SK-N-SH treated with all-trans-retinoic acid at 6 μM for 48 hours (cell line): Measurements from ENCODE around the gene TMEM53.

Experiments used
- ATAC-seq: fragments of 200-7000 bp; cut with Tn5 transposase; 3 replicates; pipeline ENCODE4 v1.9.1; 2020; ENCODE audit warnings: mild to moderate bottlenecking, moderate library complexity
- ARNTL ChIP-seq: fragments of 450-650 bp; formaldehyde crosslinking; IDR thresholded peaks from 2 replicates; pipeline ENCODE4 v1.5.0; 2020; ENCODE audit warnings: low read depth, mild to moderate bottlenecking, moderate library complexity, borderline replicate concordance
- CREB5 ChIP-seq: fragments of 250-450 bp; sonication (Bioruptor Pico); IDR thresholded peaks from 2 replicates; pipeline ENCODE4 v1.5.1; 2020; ENCODE audit warnings: low read depth, mild to moderate bottlenecking, moderate library complexity
- CSDC2 ChIP-seq: fragments of 250-450 bp; sonication (Bioruptor Pico); IDR thresholded peaks from 2 replicates; pipeline ENCODE4 v1.5.0; 2020; ENCODE audit warnings: mild to moderate bottlenecking, moderate library complexity
- CSRNP3 ChIP-seq: fragments of 250-450 bp; sonication (Bioruptor Pico); IDR thresholded peaks from 2 replicates; pipeline ENCODE4 v1.5.1; 2021; ENCODE audit warnings: mild to moderate bottlenecking, moderate library complexity
- ESRRG ChIP-seq: fragments of 250-450 bp; sonication (Bioruptor Pico); IDR thresholded peaks from 2 replicates; pipeline ENCODE4 v1.6.1; 2021; ENCODE audit warnings: mild to moderate bottlenecking
- GLIS3 ChIP-seq: fragments of 250-450 bp; sonication (Bioruptor Pico); IDR thresholded peaks from 2 replicates; pipeline ENCODE4 v1.5.0; 2020; ENCODE audit warnings: mild to moderate bottlenecking, moderate library complexity
- ISL1 ChIP-seq: fragments of 250-450 bp; sonication (Bioruptor Pico); IDR thresholded peaks from 2 replicates; pipeline ENCODE4 v2.1.2; 2022; ENCODE audit warnings: mild to moderate bottlenecking, moderate library complexity
- POU6F1 ChIP-seq: fragments of 250-450 bp; sonication (Bioruptor Pico); IDR thresholded peaks from 2 replicates; pipeline ENCODE4 v1.8.0; 2021; ENCODE audit warnings: low read depth, mild to moderate bottlenecking, moderate library complexity, borderline replicate concordance
- PPARA ChIP-seq: fragments of 250-450 bp; sonication (Bioruptor Pico); IDR thresholded peaks from 2 replicates; pipeline ENCODE4 v1.5.0; 2020; ENCODE audit warnings: mild to moderate bottlenecking, borderline replicate concordance
- RARB ChIP-seq: fragments of 250-450 bp; sonication (Bioruptor Pico); IDR thresholded peaks from 2 replicates; pipeline ENCODE4 v1.8.0; 2021; ENCODE audit warnings: mild to moderate bottlenecking, moderate library complexity
- SNAI2 ChIP-seq: fragments of 250-450 bp; sonication (Bioruptor Pico); IDR thresholded peaks from 2 replicates; pipeline ENCODE4 v1.5.0; 2020; ENCODE audit warnings: mild to moderate bottlenecking, moderate library complexity
- TCF4 ChIP-seq: fragments of 250-450 bp; sonication (Bioruptor Pico); IDR thresholded peaks from 2 replicates; pipeline ENCODE4 v1.8.0; 2021; ENCODE audit warnings: mild to moderate bottlenecking, moderate library complexity, borderline replicate concordance
- TOX ChIP-seq: fragments of 250-450 bp; sonication (Bioruptor Pico); IDR thresholded peaks from 2 replicates; pipeline ENCODE4 v1.8.0; 2021; ENCODE audit warnings: mild to moderate bottlenecking, moderate library complexity, borderline replicate concordance
- TSHZ2 ChIP-seq: fragments of 250-450 bp; sonication (Bioruptor Pico); IDR thresholded peaks from 2 replicates; pipeline ENCODE4 v1.5.0; 2020; ENCODE audit warnings: mild to moderate bottlenecking, moderate library complexity
- ZC3H10 ChIP-seq: fragments of 250-450 bp; sonication (Bioruptor Pico); IDR thresholded peaks from 2 replicates; pipeline ENCODE4 v1.5.1; 2021; ENCODE audit warnings: mild to moderate bottlenecking, moderate library complexity
- ZFP3 ChIP-seq: fragments of 250-450 bp; sonication (Bioruptor Pico); IDR thresholded peaks from 2 replicates; pipeline ENCODE4 v1.5.0; 2020; ENCODE audit warnings: mild to moderate bottlenecking, moderate library complexity
- ZFP30 ChIP-seq: fragments of 450-650 bp; formaldehyde crosslinking; IDR thresholded peaks from 2 replicates; pipeline ENCODE4 v1.5.0; 2022; ENCODE audit warnings: mild to moderate bottlenecking, moderate library complexity
- ZNF565 ChIP-seq: fragments of 450-650 bp; formaldehyde crosslinking; conservative IDR thresholded peaks from 2 replicates; pipeline ENCODE4 v1.5.0; 2020; ENCODE audit warnings: low read depth, mild to moderate bottlenecking, moderate library complexity
- ZNF70 ChIP-seq: fragments of 450-650 bp; formaldehyde crosslinking; IDR thresholded peaks from 2 replicates; pipeline ENCODE4 v1.5.0; 2020; ENCODE audit warnings: mild to moderate bottlenecking, moderate library complexity
- ZNF8 ChIP-seq: fragments of 450-650 bp; formaldehyde crosslinking; IDR thresholded peaks from 2 replicates; pipeline ENCODE4 v1.5.0; 2020; ENCODE audit warnings: mild to moderate bottlenecking, moderate library complexity

Gene TMEM53

GRCh38 chr1:44720281-44720680 lies 46.0 kb upstream of the TMEM53 start:
- no peak for TF ChIP-seq TCF4 (CRISPR knock-in tag)
- TF ChIP-seq ZFP3 (CRISPR knock-in tag) = no peak
- TF ChIP-seq ISL1 (CRISPR knock-in tag) = no peak
- TF ChIP-seq ZC3H10 (CRISPR knock-in tag) = no peak
- no peak for TF ChIP-seq TOX (CRISPR knock-in tag)
- TF ChIP-seq SNAI2 (CRISPR knock-in tag) = no peak
- TF ChIP-seq CREB5 (CRISPR knock-in tag) = no peak
- no peak for TF ChIP-seq GLIS3 (CRISPR knock-in tag)
- TF ChIP-seq CSRNP3 (CRISPR knock-in tag) = no peak
- TF ChIP-seq POU6F1 (CRISPR knock-in tag) = no peak
- TF ChIP-seq ZNF565 = no peak
- no peak for TF ChIP-seq ARNTL (CRISPR knock-in tag)
- TF ChIP-seq TSHZ2 (CRISPR knock-in tag) = no peak
- TF ChIP-seq ZFP30 = no peak
- no peak for ATAC-seq

GRCh38 chr1:44719318-44719717 lies 45.0 kb upstream of the TMEM53 start:
- ATAC-seq = no peak
- TF ChIP-seq ZC3H10 (CRISPR knock-in tag) = no peak
- no peak for TF ChIP-seq TOX (CRISPR knock-in tag)
- TF ChIP-seq CSRNP3 (CRISPR knock-in tag) = no peak
- TF ChIP-seq ZFP3 (CRISPR knock-in tag) = no peak
- TF ChIP-seq CSDC2 (CRISPR knock-in tag) = no peak
- no peak for TF ChIP-seq ZNF70 (CRISPR knock-in tag)
- no peak for TF ChIP-seq ZFP30
- TF ChIP-seq RARB = no peak
- no peak for TF ChIP-seq ZNF8
- no peak for TF ChIP-seq ISL1 (CRISPR knock-in tag)
- TF ChIP-seq ARNTL (CRISPR knock-in tag) = no peak

GRCh38 chr1:44718091-44718490 lies 43.8 kb upstream of the TMEM53 start:
- TF ChIP-seq ZNF70 (CRISPR knock-in tag) = no peak
- no peak for TF ChIP-seq ZC3H10 (CRISPR knock-in tag)
- TF ChIP-seq ZNF565 = no peak
- no peak for TF ChIP-seq CSDC2 (CRISPR knock-in tag)
- TF ChIP-seq POU6F1 (CRISPR knock-in tag) = no peak
- TF ChIP-seq ARNTL (CRISPR knock-in tag) = no peak
- no peak for TF ChIP-seq ESRRG
- TF ChIP-seq GLIS3 (CRISPR knock-in tag) = no peak
- no peak for TF ChIP-seq PPARA (CRISPR knock-in tag)
- TF ChIP-seq TCF4 (CRISPR knock-in tag) = no peak
- no peak for TF ChIP-seq TOX (CRISPR knock-in tag)
- TF ChIP-seq ZFP3 (CRISPR knock-in tag) = no peak
- TF ChIP-seq ZNF8 = no peak
- no peak for TF ChIP-seq SNAI2 (CRISPR knock-in tag)
- TF ChIP-seq CSRNP3 (CRISPR knock-in tag) = no peak
- no peak for ATAC-seq
